GM18499 (cell line): ENCODE results near the gene RFT1.
"Not testable (repeated sequence)": the region's sequence is repeated elsewhere in the genome, so short reads cannot be mapped to it uniquely, and the experiment has no call there.

Source experiments
- ATAC-seq: cut with Tn5 transposase; IDR thresholded peaks from one replicate; pipeline ENCODE4 v1.9.1; 2021; ENCODE audit warnings: moderate number of reproducible peaks; ENCODE audit not compliant: insufficient read depth, unreplicated experiment

Gene RFT1

DNA sequence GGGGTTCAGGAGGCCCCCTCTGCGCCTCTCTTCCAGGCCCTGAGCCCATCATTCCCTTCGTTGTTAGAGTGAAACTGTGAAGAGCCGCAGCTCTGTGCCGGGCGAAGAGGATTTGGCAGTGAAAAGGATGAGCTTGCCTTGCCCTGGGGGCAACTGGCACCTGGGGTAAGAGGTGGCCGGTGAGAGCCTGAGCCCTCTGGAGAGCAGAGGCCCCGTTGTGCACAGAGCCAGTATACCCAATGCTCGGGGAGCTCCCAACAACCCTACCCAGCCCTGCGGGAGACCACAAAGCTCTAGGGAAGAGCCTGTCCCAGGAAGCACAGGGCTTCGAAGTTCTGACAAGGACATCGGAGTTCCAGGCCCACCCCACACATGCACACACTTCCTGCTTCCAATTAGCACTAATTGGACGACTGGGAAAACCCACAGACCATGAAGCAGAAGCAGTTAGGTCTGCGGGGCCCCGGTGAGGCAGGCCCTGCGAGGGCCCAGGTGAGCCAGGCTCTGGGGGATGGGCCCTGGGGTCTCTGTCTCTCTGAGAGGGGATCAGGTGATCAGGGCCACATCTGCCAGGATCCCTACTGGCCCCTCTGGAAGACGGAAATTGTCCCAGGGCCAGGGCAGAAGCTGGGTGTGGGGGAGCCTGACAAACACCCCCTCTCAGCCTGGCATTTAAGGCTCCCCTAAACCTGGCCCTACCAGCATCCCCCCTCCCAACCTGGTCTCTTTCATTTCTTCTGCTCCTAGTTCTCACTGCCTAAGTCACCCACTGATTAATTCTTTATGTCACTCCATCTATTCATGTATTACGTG lies 56.5 kb downstream of the RFT1 start:
- no peak for ATAC-seq

- no peak for ATAC-seq
Observed at GRCh38 chr3:53072653-53073552, 57.3 kb downstream of the RFT1 start.

DNA sequence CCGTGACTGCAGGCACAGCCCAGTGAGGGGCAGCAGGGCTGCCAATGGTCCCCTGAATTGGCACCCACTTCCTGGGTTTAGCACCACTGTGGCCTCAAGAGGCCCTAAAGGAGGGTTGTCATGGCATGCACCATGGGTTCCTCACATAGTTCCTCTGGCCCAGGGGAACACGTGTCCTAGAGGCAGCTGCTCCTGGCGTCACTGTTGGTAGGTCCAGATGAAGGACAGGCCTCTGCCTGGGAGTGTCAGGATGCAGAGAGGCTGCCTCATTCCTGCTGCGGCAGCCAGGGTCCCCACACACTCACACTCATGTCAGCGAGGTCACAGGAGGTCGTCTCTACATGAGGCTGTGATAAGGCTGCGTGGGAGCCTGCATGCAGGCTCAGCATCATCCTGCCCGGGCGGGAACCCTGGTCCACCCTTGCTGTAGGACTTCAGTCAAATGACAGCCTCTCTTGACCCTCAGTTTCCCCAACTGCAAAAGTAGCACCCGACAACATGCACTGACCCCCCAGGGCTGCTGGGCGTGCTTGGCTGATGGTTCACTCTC lies 58.3 kb downstream of the RFT1 start:
- no peak for ATAC-seq

DNA sequence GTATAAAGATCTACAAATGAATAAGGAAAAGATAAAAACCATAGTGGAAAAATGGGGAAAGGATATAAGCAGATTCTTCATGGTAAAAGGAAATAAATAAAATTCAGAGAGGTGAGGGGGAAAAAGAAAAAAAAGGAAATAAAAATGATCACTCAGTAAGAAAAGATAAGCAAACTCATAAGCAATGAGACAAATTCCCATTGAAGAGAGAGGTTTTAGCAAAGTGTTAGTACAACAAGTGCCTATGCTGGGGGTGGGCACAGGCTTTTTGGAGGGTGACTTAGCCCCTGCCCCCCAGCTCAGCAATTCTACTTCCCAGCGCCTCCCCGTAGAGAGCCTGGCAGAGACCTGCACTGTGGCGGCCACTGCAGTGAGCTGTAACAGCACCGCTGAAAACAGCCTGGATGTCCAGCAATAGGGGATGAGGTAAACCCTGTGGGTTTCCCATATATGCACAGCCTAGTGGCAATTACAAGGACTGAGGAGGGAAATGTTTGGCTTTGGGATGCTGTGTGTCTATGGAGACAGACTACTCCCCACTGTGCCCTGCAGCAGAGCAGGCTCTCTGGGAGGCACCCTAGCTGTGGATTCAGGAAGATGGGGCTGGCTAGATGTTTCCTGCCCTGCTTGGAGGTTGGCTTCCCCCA lies 60.7 kb downstream of the RFT1 start:
- no peak for ATAC-seq

GRCh38 chr3:53068176-53068575 lies 62.1 kb downstream of the RFT1 start:
- ATAC-seq: no peak

GRCh38 chr3:53067567-53067966 lies 62.7 kb downstream of the RFT1 start:
- ATAC-seq: no peak

- ATAC-seq: no peak
Observed at GRCh38 chr3:53065841-53066480, 64.3 kb downstream of the RFT1 start.

- ATAC-seq: no peak
Observed at GRCh38 chr3:53062905-53063304, 67.3 kb downstream of the RFT1 start.

DNA sequence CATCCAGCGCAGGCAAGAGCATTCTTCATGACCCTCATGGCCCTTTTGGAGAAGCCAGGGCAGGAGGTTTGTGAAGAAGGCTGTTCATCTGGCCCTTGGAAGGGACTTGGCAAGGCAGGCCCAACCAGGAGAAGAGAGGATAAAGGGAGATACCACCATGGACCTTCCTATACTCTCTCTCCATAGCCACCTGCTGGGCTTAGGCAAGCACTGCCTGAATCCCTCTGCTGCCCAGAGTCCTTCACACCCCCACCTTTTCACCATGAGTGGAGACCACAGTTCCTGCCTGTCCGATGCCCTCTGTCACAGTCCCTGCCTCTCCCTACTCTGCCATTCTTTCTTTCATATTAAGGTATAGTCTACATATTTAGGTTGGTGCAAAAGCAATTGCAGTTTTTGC lies 73.8 kb downstream of the RFT1 start:
- no peak for ATAC-seq

- ATAC-seq: not testable (repeated sequence)
Observed at GRCh38 chr3:53054233-53054632, 76.0 kb downstream of the RFT1 start.

GRCh38 chr3:53051929-53052328 lies 78.3 kb downstream of the RFT1 start:
- ATAC-seq: no peak

GRCh38 chr3:53049987-53050386 lies 80.2 kb downstream of the RFT1 start:
- ATAC-seq: no peak

DNA sequence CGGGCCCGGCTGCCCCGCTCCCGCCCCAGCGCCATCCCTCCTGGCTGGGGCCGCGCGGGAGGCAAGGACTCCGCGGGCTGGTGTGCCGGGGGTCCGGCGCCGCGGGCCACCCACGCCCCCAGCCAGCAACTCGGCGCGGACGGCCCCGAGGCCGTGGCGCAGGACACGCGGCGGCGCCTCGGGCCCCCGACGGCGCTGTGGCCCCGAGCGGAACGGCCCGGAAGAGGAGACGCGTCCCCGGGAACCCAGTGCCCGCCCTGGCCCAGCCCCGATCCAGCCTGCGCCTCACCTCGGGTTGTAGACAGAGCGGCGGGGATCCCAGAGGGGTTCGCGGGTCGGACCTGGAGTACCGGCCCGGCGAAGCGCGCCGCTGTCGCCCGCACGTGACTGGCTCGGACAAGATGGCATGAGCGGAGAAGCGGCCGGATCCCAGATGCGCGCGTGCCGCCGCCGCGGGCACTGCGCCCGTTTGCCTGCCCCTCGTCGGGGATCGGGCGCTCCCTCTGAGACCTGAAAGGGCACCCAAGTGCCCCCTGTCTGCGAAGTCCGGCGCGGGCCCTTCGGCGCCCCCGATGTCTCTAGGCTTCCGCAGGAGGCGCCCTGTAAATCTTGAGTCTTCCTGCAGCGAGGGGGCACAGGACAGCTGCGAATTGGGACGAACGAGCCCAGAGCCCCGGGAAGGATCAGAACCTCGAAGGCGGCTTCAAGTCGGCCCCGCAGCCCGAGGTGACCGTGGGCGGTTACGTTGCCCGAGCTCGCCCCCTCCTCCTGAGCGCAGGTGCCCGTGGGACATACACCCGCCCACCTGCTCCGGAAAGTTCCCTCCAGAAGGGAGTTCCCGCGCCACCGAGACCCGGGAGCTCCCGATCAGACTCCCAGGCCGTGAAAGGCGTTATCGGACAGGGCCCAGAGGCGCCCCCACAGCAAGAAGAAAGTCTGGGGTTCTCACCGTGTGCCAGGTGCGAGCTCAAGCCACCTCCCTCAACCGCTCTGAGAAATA lies 83.8 kb downstream of the RFT1 start:
- no peak for ATAC-seq

DNA sequence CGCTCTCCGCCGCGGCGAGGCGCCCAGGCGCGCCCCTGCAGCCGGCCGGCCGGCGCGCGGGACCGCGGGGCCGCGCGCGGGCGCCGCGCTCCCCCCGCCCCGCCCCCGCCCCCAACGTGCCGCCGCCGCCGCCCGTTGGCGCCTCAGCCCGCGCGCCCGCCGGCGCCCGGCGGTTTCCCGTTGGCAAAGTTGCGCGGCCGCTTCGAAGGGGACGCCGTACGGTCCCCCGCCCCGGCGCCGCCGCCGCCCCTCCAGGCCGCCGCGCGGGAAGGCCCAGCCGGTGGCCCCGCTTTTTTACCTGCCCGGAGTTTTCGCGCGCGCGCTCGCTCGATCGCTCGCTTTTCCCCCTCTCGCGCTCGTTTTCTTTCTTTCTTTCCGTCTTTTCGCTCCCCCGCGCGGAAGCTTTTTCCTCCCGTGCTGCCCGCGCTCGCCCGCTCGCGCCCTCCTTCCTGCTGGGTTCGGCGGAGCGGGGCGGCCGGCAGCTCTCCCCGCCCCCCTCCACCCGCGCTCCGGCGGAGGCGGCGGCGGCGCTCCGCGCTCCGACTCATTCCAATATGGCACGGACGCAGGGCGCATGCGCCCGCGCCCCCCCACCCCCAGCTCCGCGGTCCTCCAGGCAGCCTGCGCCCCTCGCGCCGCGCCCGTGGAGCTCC lies 84.6 kb downstream of the RFT1 start, which contains the start of gene SFMBT1:
TSS of gene SFMBT1 (minus strand) at position 556 of the 653 bp plus-strand sequence. CDS start 76,945 bp downstream, outside the sequence.
- ATAC-seq: no peak

DNA sequence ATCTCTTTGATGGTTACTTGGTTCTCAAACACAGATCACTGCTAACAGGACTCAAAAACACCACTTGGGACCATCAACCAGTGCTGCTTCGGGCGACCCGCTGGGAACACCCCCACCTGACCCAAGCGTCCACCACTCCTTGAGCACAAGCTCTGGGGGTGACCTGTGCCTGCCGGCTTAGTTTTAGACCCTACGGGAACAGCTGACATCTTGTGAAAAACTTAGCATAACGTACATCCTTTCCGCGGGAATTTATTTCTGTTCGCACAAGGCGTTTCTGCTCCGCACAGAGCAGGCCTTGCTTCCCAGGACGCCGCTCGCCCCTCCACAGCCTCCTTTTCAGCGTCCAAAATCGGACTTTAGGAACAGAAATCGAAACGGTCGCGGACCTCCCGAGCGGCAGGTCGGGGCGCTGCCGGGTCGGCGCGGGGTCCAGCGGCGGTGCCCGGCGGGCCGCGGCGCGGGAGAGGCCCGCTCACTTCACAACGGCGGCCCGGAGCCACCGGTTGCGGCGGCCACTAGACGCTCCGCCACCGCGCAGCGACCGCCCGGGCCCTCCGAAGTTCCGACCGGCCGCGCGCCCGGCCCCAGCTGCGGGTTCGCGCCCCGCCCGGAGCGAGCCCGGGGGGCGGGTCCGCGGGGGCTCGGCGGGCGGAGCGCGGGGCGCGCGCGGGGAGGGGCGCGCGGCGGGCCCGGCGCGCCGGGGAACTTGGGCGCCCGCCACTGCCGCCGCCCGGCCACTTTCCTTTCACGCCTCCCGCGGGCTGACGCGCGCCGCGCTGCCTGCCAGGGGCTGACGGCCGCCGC lies 85.3 kb downstream of the RFT1 start:
- ATAC-seq: no peak

GRCh38 chr3:53044371-53044710 lies 85.9 kb downstream of the RFT1 start:
- ATAC-seq: no peak

DNA sequence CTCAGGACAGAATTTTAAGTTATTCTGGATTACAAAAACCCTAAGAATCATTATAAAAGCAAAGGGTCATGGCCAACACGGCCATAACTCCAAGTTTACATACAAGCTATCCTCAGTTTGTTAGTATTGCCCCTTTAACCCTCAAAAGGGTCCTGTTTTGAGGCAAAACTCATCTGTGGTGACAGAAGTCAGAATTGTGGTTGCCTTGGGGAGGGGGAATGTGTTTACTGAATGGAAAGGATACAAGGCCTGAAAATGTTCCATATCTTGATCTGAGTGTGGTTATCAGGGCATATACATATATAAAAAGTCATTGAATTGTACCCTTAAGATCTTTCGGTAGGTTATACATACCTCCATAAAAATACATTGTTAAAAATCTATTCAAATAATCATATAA lies 86.5 kb downstream of the RFT1 start:
- ATAC-seq: no peak

- no peak for ATAC-seq
Observed at GRCh38 chr3:53042651-53043050, 87.6 kb downstream of the RFT1 start.
